OCI-LY7 (cell line): ENCODE results near the gene STX12. TPM values are rescaled to one million over a fixed set of nuclear protein-coding genes. Genes with fewer than 3 reads are reported as not detected.

ENCODE experiments used
- BruUV-seq: library from RNA; stranded (reverse); fragments of 400-500 nt; replicated peaks from 2 replicates; lab custom pipeline; 2021; lab: Mats Ljungman, UMichigan
- CTCF ChIA-PET: fragments of 300-600 bp; sonication (Branson Sonifier 250); formaldehyde crosslinking; loops from one replicate; lab custom pipeline; 2022; ENCODE audit warnings: antibody characterized with exemption; ENCODE audit not compliant: unreplicated experiment; lab: Charles Lee
- POLR2A ChIA-PET: fragments of 300-600 bp; sonication (Branson Sonifier 250); formaldehyde crosslinking; loops from one replicate; lab custom pipeline; 2022; ENCODE audit warnings: antibody characterized with exemption; lab: Charles Lee
- DNase-seq: peaks from one replicate; pipeline ENCODE4 v3.0.0-alpha.2; 2015; ENCODE audit warnings: low spot score
- H2AFZ ChIP-seq: fragments of 200-600 bp; sonication (generic), shearing (Covaris generic); 2 replicates; pipeline ENCODE4 v1.6.1; 2014; ENCODE audit warnings: mild to moderate bottlenecking, antibody characterized with exemption, low read length, moderate library complexity
- H3K27ac ChIP-seq: fragments of 200-600 bp; sonication (generic); 2 replicates; pipeline ENCODE4 v1.5.1; 2014; ENCODE audit warnings: mixed run types, low read depth, mild to moderate bottlenecking, moderate library complexity, low read length, inconsistent platforms; ENCODE audit not compliant: poor library complexity, severe bottlenecking
- H3K36me3 ChIP-seq: fragments of 200-600 bp; sonication (generic); 2 replicates; pipeline ENCODE4 v1.6.1; 2014; ENCODE audit warnings: mild to moderate bottlenecking, antibody characterized with exemption, low read length, moderate library complexity, mixed read lengths; ENCODE audit not compliant: insufficient read depth
- H3K4me1 ChIP-seq: fragments of 200-600 bp; sonication (generic); 2 replicates; pipeline ENCODE4 v1.5.1; 2014; ENCODE audit warnings: mild to moderate bottlenecking, low read length; ENCODE audit not compliant: insufficient read depth, poor library complexity, severe bottlenecking
- H3K4me2 ChIP-seq: fragments of 200-600 bp; sonication (generic); 2 replicates; pipeline ENCODE4 v1.6.1; 2014; ENCODE audit warnings: mild to moderate bottlenecking, low read length
- H3K4me3 ChIP-seq: fragments of 200-600 bp; sonication (generic); 2 replicates; pipeline ENCODE4 v1.5.1; 2014; ENCODE audit warnings: mild to moderate bottlenecking, low read depth, low read length; ENCODE audit not compliant: poor library complexity, severe bottlenecking
- H3K79me2 ChIP-seq: fragments of 200-600 bp; sonication (generic); 2 replicates; pipeline ENCODE4 v1.6.1; 2016; ENCODE audit warnings: low read depth, mild to moderate bottlenecking, low read length, moderate library complexity, mixed read lengths; ENCODE audit not compliant: insufficient read depth
- H3K9me2 ChIP-seq: fragments of 200-600 bp; sonication (generic); 2 replicates; pipeline ENCODE4 v1.6.1; 2016; ENCODE audit warnings: mild to moderate bottlenecking, low read length, mixed read lengths; ENCODE audit not compliant: insufficient read depth
- H3K9me3 ChIP-seq: fragments of 200-600 bp; sonication (generic); 2 replicates; pipeline ENCODE4 v1.6.1; 2014; ENCODE audit warnings: mild to moderate bottlenecking, mixed run types, low read length, mixed read lengths
- H4K20me1 ChIP-seq: fragments of 200-600 bp; sonication (generic); 2 replicates; pipeline ENCODE4 v1.6.1; 2014; ENCODE audit warnings: mild to moderate bottlenecking, antibody characterized with exemption, low read length, moderate library complexity, mixed read lengths; ENCODE audit not compliant: insufficient read depth
- EZH2phosphoT487 ChIP-seq: fragments of 200-600 bp; sonication (generic); IDR thresholded peaks from 2 replicates; pipeline ENCODE4 v1.6.1; 2018; ENCODE audit warnings: low read depth, borderline replicate concordance, mild to moderate bottlenecking, mixed run types, antibody characterized with exemption, low read length, moderate library complexity, mixed read lengths
- intact Hi-C: fragments of 100-400 bp; cut with micrococcal nuclease; formaldehyde crosslinking; loops from one replicate; pipeline ENCODE4 v1.10.0; 2022; ENCODE audit not compliant: unreplicated experiment
- total RNA-seq, 2 experiments: library from RNA; depleted of rRNA in 1 of 2; stranded (reverse); fragments of >200 nt in 1 of 2; shearing (Covaris generic) in 1 of 2; gene quantifications; 2 replicates each; pipeline ENCODE4 v1.2.3, GENCODE V29; 2014 to 2022
- TF ChIP-seq, protein P1 (sequence below): fragments of 200-600 bp; sonication (generic); conservative IDR thresholded peaks from 2 replicates; pipeline ENCODE4 v1.5.1; 2014; ENCODE audit warnings: mild to moderate bottlenecking, antibody characterized with exemption, low read length, moderate library complexity, mixed read lengths

The STX12 gene
- total RNA-seq, 2 experiments from 2014 or later = 17.2 to 30.1 TPM

DNA sequence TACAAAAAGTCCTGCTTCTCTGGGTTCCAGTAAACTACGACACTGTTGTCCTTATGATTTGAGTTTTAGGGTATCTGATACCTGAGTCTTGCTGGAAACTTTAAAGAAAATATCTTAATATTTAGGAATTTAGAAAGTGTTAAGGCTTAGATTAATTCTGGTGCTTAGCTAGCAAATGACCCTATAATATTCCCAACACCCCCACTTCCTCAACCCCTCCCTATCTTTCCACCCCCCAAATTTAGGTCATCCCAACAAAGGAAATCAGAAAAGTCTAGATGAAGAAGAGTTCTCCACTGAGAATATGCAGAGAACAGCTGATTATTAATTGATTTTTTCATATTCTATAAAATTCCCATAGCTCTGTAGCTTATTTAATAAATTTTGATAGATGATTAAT is 11.7 kb downstream of the STX12 start:
- Histone ChIP-seq H3K79me2 (no peaks in the 10 kb centered on the region; the same call in 1 of the 2 replicates), H3K36me3 (peaks cover 16% of the 10 kb centered on the region), H2AFZ (no peak overlapping the region), H3K4me1 (no peaks in the 10 kb centered on the region), H3K4me2 (no peak overlapping the region), H3K27ac (no peak overlapping the region), H4K20me1 (no peaks in the 10 kb centered on the region), H3K4me3 (no peak overlapping the region), H3K9me3 (no peaks in the 10 kb centered on the region), H3K9me2 (no peaks in the 10 kb centered on the region)
- intact Hi-C loops = no loop called here
- no peak for TF ChIP-seq EZH2phosphoT487
- TF ChIP-seq, protein P1, sequence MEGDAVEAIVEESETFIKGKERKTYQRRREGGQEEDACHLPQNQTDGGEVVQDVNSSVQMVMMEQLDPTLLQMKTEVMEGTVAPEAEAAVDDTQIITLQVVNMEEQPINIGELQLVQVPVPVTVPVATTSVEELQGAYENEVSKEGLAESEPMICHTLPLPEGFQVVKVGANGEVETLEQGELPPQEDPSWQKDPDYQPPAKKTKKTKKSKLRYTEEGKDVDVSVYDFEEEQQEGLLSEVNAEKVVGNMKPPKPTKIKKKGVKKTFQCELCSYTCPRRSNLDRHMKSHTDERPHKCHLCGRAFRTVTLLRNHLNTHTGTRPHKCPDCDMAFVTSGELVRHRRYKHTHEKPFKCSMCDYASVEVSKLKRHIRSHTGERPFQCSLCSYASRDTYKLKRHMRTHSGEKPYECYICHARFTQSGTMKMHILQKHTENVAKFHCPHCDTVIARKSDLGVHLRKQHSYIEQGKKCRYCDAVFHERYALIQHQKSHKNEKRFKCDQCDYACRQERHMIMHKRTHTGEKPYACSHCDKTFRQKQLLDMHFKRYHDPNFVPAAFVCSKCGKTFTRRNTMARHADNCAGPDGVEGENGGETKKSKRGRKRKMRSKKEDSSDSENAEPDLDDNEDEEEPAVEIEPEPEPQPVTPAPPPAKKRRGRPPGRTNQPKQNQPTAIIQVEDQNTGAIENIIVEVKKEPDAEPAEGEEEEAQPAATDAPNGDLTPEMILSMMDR = no peak
- no peak for DNase-seq
- CTCF ChIA-PET = no interaction called here
- POLR2A ChIA-PET = interaction anchor here (0.6 kb wide), 2 partner anchors 91 to 903 kb away, joined by 4 to 9 read pairs; no protein-coding TSS in a partner anchor
- no TSS peak for BruUV-seq

DNA sequence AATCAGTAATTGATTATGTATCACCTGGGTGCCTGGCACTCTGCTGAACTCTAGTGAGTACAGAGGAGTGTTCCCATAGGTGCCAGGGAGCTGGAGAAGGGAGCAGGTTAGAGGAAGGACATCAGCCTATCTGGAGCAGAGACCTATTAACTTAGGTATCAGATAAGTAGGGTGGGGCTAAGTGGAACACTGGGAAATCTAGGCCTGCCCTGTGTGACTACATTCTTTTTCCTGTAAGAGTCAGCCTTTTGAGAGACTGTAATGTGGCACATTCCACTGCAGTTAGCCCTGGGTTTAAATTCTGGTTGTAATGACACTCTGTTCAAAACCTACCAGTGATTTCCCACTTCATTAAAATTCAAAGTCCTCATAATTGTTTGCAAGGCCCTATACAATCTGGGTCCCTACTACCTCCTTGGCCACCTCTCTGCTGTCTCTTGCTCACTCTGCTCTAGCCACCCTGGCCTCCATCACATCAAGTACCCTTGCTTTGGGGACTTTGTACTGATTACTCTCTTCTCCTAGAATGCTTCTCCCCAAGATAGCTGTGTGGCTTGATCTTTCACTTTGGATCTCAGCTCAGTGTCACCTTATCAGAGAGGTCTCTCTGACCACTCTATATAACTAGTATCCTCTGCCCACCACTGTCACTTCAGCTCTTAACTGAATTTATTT is 12.9 kb downstream of the STX12 start:
- TF ChIP-seq, protein P1 = no peak
- TF ChIP-seq EZH2phosphoT487 = no peak
- ChIA-PET CTCF (no interaction called here), POLR2A (interaction anchor here (0.5 to 2.4 kb wide), 3 partner anchors 11 to 157 kb away, joined by 5 to 7 read pairs (median 5); no protein-coding TSS in a partner anchor)
- H3K36me3 ChIP-seq = peaks cover 23% of the 10 kb centered on the region
- no peak overlapping the region for H2AFZ ChIP-seq
- no peaks in the 10 kb centered on the region for H3K9me2 ChIP-seq
- no TSS peak for BruUV-seq
- intact Hi-C loops = no loop called here
- H3K9me3 ChIP-seq = no peaks in the 10 kb centered on the region
- no peak overlapping the region for H3K4me3 ChIP-seq
- H3K4me2 ChIP-seq = no peak overlapping the region
- no peak overlapping the region for H3K27ac ChIP-seq
- H4K20me1 ChIP-seq = no peaks in the 10 kb centered on the region
- H3K4me1 ChIP-seq = no peaks in the 10 kb centered on the region
- DNase-seq = no peak
- H3K79me2 ChIP-seq = no peaks in the 10 kb centered on the region; the same call in 1 of the 2 replicates

DNA sequence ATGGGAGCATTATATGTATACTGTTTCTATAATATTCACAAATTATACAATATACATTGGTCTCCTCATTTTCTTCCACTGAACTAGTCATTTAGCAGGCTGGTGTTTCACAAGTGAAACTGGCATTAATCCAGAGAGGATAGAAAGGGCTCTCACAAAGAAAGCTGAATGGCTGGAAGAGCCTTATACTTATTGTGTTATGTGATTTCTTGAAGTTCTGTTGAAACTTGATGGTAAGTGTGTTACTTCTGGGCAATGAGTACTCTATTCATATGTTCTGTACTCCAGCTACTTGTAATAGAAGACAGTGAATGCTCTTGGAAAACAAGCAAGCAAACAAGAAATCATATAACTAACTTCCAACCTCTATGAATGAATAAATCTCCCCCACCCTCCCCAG is 14.9 kb downstream of the STX12 start:
- Histone ChIP-seq H3K36me3 (peaks cover 24% of the 10 kb centered on the region), H3K4me2 (no peak overlapping the region), H2AFZ (no peak overlapping the region), H3K4me3 (no peak overlapping the region), H3K79me2 (no peaks in the 10 kb centered on the region; the same call in 1 of the 2 replicates), H3K27ac (no peak overlapping the region), H3K4me1 (no peaks in the 10 kb centered on the region), H3K9me2 (no peaks in the 10 kb centered on the region), H3K9me3 (no peaks in the 10 kb centered on the region), H4K20me1 (no peaks in the 10 kb centered on the region)
- intact Hi-C loops = no loop called here
- CTCF ChIA-PET = no interaction called here
- no peak for TF ChIP-seq EZH2phosphoT487
- TF ChIP-seq, protein P1 = no peak
- BruUV-seq = no TSS peak
- POLR2A ChIA-PET = interaction anchor here (1.1 to 2.4 kb wide), 2 partner anchors 13 to 15 kb away, joined by 3 to 7 read pairs; partner anchors contain the start of gene STX12
- no peak for DNase-seq
